K562 (cell line): ENCODE data around the gene AGPAT1. TPM values are rescaled to one million over a fixed set of nuclear protein-coding genes. Genes with fewer than 3 reads are reported as not detected.
A peak's percentile ranks its signal among the peaks of the same experiment; 100 is the strongest.

ENCODE experiments used
- NCOA1 ChIP-seq: fragments of 450-650 bp; IDR thresholded peaks from 2 replicates; pipeline ENCODE4 v1.6.1; 2016; ENCODE audit warnings: low read depth
- TEAD2 ChIP-seq: fragments of 450-650 bp; IDR thresholded peaks from 2 replicates; pipeline ENCODE4 v1.6.1; 2016; ENCODE audit warnings: missing genetic modification characterization, control low read depth, missing compliant biosample characterization
- ZNF57 ChIP-seq: fragments of 450-650 bp; formaldehyde crosslinking; IDR thresholded peaks from 2 replicates; pipeline ENCODE4 v1.4.0; 2020; ENCODE audit warnings: mild to moderate bottlenecking, moderate library complexity
- ZNF668 ChIP-seq: fragments of 250-450 bp; sonication (Bioruptor Pico); IDR thresholded peaks from 2 replicates; pipeline ENCODE4 v1.8.0; 2022; ENCODE audit warnings: mild to moderate bottlenecking, inconsistent platforms
- polyA plus RNA-seq, 8 experiments: library from polyadenylated mRNA; depleted of rRNA in 4 of 8; stranded (reverse) in 5 of 8; unstranded in 3 of 8; fragments of >200 nt; fragmentation: Nextera tagmentation in 2 of 8; fragmentation: Illumina TruSeq in 1 of 8; extraction: Ambion mirVana in 2 of 8; extraction: Trizol in 1 of 8; gene quantifications; 2 replicates each; pipeline versions ENCODE4 v1.2.1 to v1.2.3, GENCODE V29; 2011 to 2014; ENCODE audit warnings: inconsistent platforms in 1 of 8, missing spikeins in 1 of 8
- total RNA-seq, 7 experiments: library from RNA; depleted of rRNA in 6 of 7; stranded (reverse); fragments of >200 nt in 6 of 7; fragmentation: Illumina TruSeq in 2 of 7; extraction: Trizol in 2 of 7; gene quantifications; 2 replicates each; pipeline versions ENCODE4 v1.2.1 to v1.2.3, GENCODE V29; 2011 to 2021; ENCODE audit warnings: low replicate concordance in 1 of 7
- TF ChIP-seq, protein P1 (sequence below), 2 experiments: fragments of 450-650 bp; formaldehyde crosslinking in 1 of 2; IDR thresholded peaks; 2 replicates each; pipeline versions ENCODE4 v1.4.0 to v1.6.1; 2014 to 2020; ENCODE audit warnings: mild to moderate bottlenecking in 2 of 2, borderline replicate concordance in 1 of 2, low read depth in 1 of 2
- TF ChIP-seq, protein P2 (sequence below): sonication (generic); formaldehyde crosslinking; IDR thresholded peaks from 2 replicates; pipeline ENCODE4 v1.8.0; 2022; ENCODE audit warnings: missing genetic modification reagents, mild to moderate bottlenecking, borderline replicate concordance
- TF ChIP-seq, protein P3 (sequence below): fragments of 450-650 bp; IDR thresholded peaks from one replicate; pipeline ENCODE4 v1.6.1; 2018; ENCODE audit warnings: mild to moderate bottlenecking, moderate library complexity; ENCODE audit not compliant: partially characterized antibody

Gene AGPAT1
- total and polyA plus RNA-seq, 9 of the 15 experiments (the other 6 are each of a cell fraction or from before 2014, with no cell fraction given) = 37.9 to 176 (median 69.4) TPM

DNA sequence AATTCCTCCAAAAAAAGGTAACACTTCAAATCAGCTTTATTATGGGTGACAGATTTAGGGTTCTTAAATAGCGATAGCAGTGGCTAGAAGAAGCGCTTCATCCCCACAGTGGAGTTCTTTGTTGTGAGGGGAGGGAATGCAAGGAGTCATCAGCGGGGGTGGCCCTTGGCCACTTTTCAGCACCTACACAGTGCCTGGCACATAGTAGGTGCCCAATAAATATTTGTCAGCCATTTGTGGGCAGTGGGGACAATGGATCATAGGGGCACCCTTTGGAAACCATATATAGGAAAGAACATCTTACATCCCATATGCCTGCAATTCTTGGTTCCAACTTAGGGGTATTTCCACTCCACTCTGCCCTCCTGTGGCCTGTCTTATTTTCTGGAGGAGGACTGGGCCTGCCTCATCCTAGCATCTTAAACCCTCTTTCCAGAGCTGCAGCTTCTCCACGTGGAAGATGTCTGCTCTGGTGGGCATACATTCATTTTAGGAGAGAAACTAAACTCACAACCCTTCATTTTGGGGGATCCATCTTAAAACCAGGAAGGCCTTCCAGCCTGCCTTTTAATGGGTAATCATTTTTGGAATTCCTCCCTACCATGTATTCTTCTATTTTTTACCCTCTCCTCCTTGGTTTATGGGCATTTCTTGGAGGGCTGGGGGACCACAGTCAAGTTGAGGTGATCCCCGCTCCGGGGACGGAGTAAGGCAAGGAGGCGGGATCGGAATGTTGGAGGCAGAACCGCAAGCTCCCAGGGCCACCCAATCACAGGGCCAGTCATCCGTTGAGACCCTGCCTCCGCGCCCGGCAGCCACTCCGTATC lies 19.2 kb upstream of the AGPAT1 start (continued):
- TF ChIP-seq, protein P1, sequence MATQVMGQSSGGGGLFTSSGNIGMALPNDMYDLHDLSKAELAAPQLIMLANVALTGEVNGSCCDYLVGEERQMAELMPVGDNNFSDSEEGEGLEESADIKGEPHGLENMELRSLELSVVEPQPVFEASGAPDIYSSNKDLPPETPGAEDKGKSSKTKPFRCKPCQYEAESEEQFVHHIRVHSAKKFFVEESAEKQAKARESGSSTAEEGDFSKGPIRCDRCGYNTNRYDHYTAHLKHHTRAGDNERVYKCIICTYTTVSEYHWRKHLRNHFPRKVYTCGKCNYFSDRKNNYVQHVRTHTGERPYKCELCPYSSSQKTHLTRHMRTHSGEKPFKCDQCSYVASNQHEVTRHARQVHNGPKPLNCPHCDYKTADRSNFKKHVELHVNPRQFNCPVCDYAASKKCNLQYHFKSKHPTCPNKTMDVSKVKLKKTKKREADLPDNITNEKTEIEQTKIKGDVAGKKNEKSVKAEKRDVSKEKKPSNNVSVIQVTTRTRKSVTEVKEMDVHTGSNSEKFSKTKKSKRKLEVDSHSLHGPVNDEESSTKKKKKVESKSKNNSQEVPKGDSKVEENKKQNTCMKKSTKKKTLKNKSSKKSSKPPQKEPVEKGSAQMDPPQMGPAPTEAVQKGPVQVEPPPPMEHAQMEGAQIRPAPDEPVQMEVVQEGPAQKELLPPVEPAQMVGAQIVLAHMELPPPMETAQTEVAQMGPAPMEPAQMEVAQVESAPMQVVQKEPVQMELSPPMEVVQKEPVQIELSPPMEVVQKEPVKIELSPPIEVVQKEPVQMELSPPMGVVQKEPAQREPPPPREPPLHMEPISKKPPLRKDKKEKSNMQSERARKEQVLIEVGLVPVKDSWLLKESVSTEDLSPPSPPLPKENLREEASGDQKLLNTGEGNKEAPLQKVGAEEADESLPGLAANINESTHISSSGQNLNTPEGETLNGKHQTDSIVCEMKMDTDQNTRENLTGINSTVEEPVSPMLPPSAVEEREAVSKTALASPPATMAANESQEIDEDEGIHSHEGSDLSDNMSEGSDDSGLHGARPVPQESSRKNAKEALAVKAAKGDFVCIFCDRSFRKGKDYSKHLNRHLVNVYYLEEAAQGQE (IDR thresholded peaks at IDR 0.05; ENCODE audit: borderline replicate concordance) = peak; percentile 62; the same call in 1 of the 2 replicates
- TF ChIP-seq, protein P1 (CRISPR knock-in tag; IDR thresholded peaks at IDR 0.05; ENCODE audit: low read depth) = no peak
- TF ChIP-seq, protein P2, sequence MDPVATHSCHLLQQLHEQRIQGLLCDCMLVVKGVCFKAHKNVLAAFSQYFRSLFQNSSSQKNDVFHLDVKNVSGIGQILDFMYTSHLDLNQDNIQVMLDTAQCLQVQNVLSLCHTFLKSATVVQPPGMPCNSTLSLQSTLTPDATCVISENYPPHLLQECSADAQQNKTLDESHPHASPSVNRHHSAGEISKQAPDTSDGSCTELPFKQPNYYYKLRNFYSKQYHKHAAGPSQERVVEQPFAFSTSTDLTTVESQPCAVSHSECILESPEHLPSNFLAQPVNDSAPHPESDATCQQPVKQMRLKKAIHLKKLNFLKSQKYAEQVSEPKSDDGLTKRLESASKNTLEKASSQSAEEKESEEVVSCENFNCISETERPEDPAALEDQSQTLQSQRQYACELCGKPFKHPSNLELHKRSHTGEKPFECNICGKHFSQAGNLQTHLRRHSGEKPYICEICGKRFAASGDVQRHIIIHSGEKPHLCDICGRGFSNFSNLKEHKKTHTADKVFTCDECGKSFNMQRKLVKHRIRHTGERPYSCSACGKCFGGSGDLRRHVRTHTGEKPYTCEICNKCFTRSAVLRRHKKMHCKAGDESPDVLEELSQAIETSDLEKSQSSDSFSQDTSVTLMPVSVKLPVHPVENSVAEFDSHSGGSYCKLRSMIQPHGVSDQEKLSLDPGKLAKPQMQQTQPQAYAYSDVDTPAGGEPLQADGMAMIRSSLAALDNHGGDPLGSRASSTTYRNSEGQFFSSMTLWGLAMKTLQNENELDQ (CRISPR knock-in tag) = 0 out of 2 replicates have a peak, but pooled peaks have one; percentile 29
- TF ChIP-seq TEAD2 (tag) = peak; percentile 38; the same call in 1 of the 2 replicates
- TF ChIP-seq, protein P3, sequence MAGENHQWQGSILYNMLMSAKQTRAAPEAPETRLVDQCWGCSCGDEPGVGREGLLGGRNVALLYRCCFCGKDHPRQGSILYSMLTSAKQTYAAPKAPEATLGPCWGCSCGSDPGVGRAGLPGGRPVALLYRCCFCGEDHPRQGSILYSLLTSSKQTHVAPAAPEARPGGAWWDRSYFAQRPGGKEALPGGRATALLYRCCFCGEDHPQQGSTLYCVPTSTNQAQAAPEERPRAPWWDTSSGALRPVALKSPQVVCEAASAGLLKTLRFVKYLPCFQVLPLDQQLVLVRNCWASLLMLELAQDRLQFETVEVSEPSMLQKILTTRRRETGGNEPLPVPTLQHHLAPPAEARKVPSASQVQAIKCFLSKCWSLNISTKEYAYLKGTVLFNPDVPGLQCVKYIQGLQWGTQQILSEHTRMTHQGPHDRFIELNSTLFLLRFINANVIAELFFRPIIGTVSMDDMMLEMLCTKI = no peak
- peak; percentile 37; the same call in 1 of the 2 replicates for TF ChIP-seq NCOA1
- TF ChIP-seq ZNF668 (CRISPR knock-in tag) = peak; percentile 77; the same call in 1 of the 2 replicates
- no peak for TF ChIP-seq ZNF57
